Endothelial cell of umbilical vein (primary cell): ENCODE data around the gene LYRM4. TPM values are rescaled to one million over a fixed set of nuclear protein-coding genes. Genes with fewer than 3 reads are reported as not detected.

ENCODE experiments used
- BruUV-seq: library from RNA; stranded (reverse); fragments of 400-500 nt; replicated peaks from 2 replicates; lab custom pipeline; 2021; lab: Mats Ljungman, UMichigan
- CTCF ChIA-PET: fragments of 300-600, 350-600 bp; sonication (Branson Sonifier 250); formaldehyde crosslinking; loops from one replicate; lab custom pipeline; 2021; ENCODE audit warnings: antibody characterized with exemption, inconsistent platforms; lab: Charles Lee
- POLR2A ChIA-PET: fragments of 300-600, 350-600 bp; sonication (Branson Sonifier 250); formaldehyde crosslinking; loops from one replicate; lab custom pipeline; 2021; ENCODE audit warnings: antibody characterized with exemption, inconsistent platforms; lab: Charles Lee
- DNase-seq: peaks from one replicate; pipeline ENCODE4 v3.0.0-alpha.2; 2011; ENCODE audit warnings: low read depth, low spot score
- FAIRE-seq: peaks from 2 replicates; lab custom pipeline; 2011; peaks lifted over from hg19 to GRCh38; lab: Jason Lieb, UNC
- H2AFZ ChIP-seq: 2 replicates; pipeline ENCODE4 v1.6.0; 2012; ENCODE audit warnings: low read depth, low read length, control low read depth, inconsistent platforms
- H3K27ac ChIP-seq: 2 replicates; pipeline ENCODE4 v1.5.1; 2011; ENCODE audit warnings: low read depth, mild to moderate bottlenecking, control low read depth, low read length, moderate library complexity; ENCODE audit not compliant: insufficient read depth
- H3K27me3 ChIP-seq, 2 experiments: 2 replicates each; pipeline versions ENCODE4 v1.6.0 to v1.6.1; 2011; ENCODE audit warnings: low read length in 2 of 2, mixed read lengths in 1 of 2; ENCODE audit not compliant: control insufficient read depth in 2 of 2, insufficient read depth in 2 of 2
- H3K36me3 ChIP-seq, 2 experiments: 2 replicates in 1 of 2; 3 replicates in 1 of 2; pipeline ENCODE4 v1.5.1; 2011; ENCODE audit warnings: low read length in 2 of 2, mild to moderate bottlenecking in 1 of 2, moderate library complexity in 1 of 2; ENCODE audit not compliant: control insufficient read depth in 2 of 2, insufficient read depth in 2 of 2; ENCODE audit errors: extremely low read depth in 1 of 2
- H3K4me1 ChIP-seq: 3 replicates; pipeline ENCODE4 v1.5.1; 2011; ENCODE audit warnings: mild to moderate bottlenecking, low read length; ENCODE audit not compliant: control insufficient read depth, insufficient read depth; ENCODE audit errors: extremely low read depth
- H3K4me2 ChIP-seq: 2 replicates; pipeline ENCODE4 v1.6.1; 2011; ENCODE audit warnings: low read length, control low read depth, mixed read lengths; ENCODE audit not compliant: insufficient read depth
- H3K4me3 ChIP-seq, 3 experiments: fragments of 200-600 bp in 1 of 3; sonication (generic), shearing (Covaris generic) in 1 of 3; replicated peaks in 1 of 3; 2 replicates each; pipeline ENCODE4 v1.5.1; 2011 to 2016; ENCODE audit warnings: control low read depth in 3 of 3, low read length in 3 of 3, mild to moderate bottlenecking in 2 of 3, inconsistent platforms in 1 of 3, low read depth in 1 of 3, moderate library complexity in 1 of 3; ENCODE audit not compliant: insufficient read depth in 1 of 3
- H3K79me2 ChIP-seq: 2 replicates; pipeline ENCODE4 v1.6.0; 2012; ENCODE audit warnings: low read length, inconsistent platforms; ENCODE audit not compliant: control insufficient read depth, insufficient read depth
- H3K9ac ChIP-seq: replicated peaks from 2 replicates; pipeline ENCODE3; 2011; ENCODE audit warnings: low read length, control low read depth; ENCODE audit not compliant: insufficient read depth; ENCODE audit errors: extremely low read depth
- H3K9me1 ChIP-seq: replicated peaks from 3 replicates; pipeline ENCODE4 v1.6.0; 2011; ENCODE audit warnings: mild to moderate bottlenecking, low read length; ENCODE audit not compliant: control insufficient read depth, insufficient read depth; ENCODE audit errors: extremely low read depth
- H3K9me3 ChIP-seq: replicated peaks from 2 replicates; pipeline ENCODE4 v1.5.1; 2012; ENCODE audit warnings: low read length, inconsistent platforms; ENCODE audit not compliant: control insufficient read depth, insufficient read depth
- H4K20me1 ChIP-seq: replicated peaks from 2 replicates; pipeline ENCODE3; 2011; ENCODE audit warnings: mild to moderate bottlenecking, low read length; ENCODE audit not compliant: control insufficient read depth, insufficient read depth; ENCODE audit errors: extremely low read depth
- CTCF ChIP-seq, 2 donors: IDR thresholded peaks; 1 replicate in 1 of 2; 2 replicates in 1 of 2; pipeline ENCODE4 v1.5.1; 2011; ENCODE audit warnings: low read length in 2 of 2, mild to moderate bottlenecking in 2 of 2, moderate library complexity in 2 of 2, control low read depth in 1 of 2, inconsistent platforms in 1 of 2, low read depth in 1 of 2; ENCODE audit not compliant: insufficient read depth in 1 of 2; ENCODE audit errors: extremely low read depth in 1 of 2
- EZH2 ChIP-seq: IDR thresholded peaks from 2 replicates; pipeline ENCODE4 v1.6.1; 2012; ENCODE audit warnings: borderline replicate concordance, low read depth, mild to moderate bottlenecking, moderate library complexity, low read length, inconsistent platforms; ENCODE audit not compliant: severe bottlenecking
- FOS ChIP-seq: IDR thresholded peaks from 2 replicates; pipeline ENCODE4 v1.6.1; 2011; ENCODE audit warnings: mild to moderate bottlenecking, low read length, moderate library complexity, borderline replicate concordance; ENCODE audit not compliant: insufficient read depth
- GATA2 ChIP-seq: IDR thresholded peaks from 2 replicates; pipeline ENCODE4 v1.7.0; 2011; ENCODE audit warnings: low read depth, mild to moderate bottlenecking, moderate library complexity, mixed read lengths, low read length; ENCODE audit not compliant: insufficient read length, insufficient read depth
- JUN ChIP-seq: IDR thresholded peaks from 2 replicates; pipeline ENCODE4 v1.6.1; 2011; ENCODE audit warnings: borderline replicate concordance, low read depth; ENCODE audit not compliant: insufficient read length, insufficient read depth
- MAX ChIP-seq: IDR thresholded peaks from 2 replicates; pipeline ENCODE4 v1.6.1; 2011; ENCODE audit not compliant: insufficient read depth, insufficient read length
- MYC ChIP-seq: IDR thresholded peaks from one replicate; pipeline ENCODE4 v1.6.1; 2011; ENCODE audit warnings: mild to moderate bottlenecking, low read depth, low read length
- POLR2A ChIP-seq: IDR thresholded peaks from 2 replicates; pipeline ENCODE4 v1.6.1; 2012; ENCODE audit warnings: low read depth, mild to moderate bottlenecking, control low read depth, low read length
- POLR2AphosphoS5 ChIP-seq: IDR thresholded peaks from 2 replicates; pipeline ENCODE4 v1.6.1; 2012; ENCODE audit warnings: low read depth, mild to moderate bottlenecking, control low read depth, low read length, moderate library complexity; ENCODE audit not compliant: insufficient read depth
- dilution Hi-C: fragments of 300-500 bp; cut with MboI; formaldehyde crosslinking; loops from one replicate; pipeline ENCODE4 v1.15.0; 2019; ENCODE audit warnings: low sequenced_read_pairs; ENCODE audit not compliant: extremely low pct_ligation_motif_present
- intact Hi-C: fragments of 100-400 bp; cut with micrococcal nuclease; formaldehyde crosslinking; loops from one replicate; pipeline ENCODE4 v1.10.0; 2022
- polyA plus RNA-seq, 4 experiments: library from polyadenylated mRNA; depleted of rRNA in 3 of 4; stranded (reverse) in 3 of 4; unstranded in 1 of 4; fragments of >200 nt; gene quantifications; 2 replicates each; pipeline versions ENCODE4 v1.2.1 to v1.2.3, GENCODE V29; 2011 to 2012; ENCODE audit warnings: missing spikeins in 1 of 4
- total RNA-seq: library from RNA; stranded (reverse); gene quantifications from 2 replicates; pipeline ENCODE4 v1.2.3, GENCODE V29; 2021

The LYRM4 gene
- total and polyA plus RNA-seq, 2 donors (not counting 3 experiments of a cell fraction or from before 2014, with no cell fraction given): 39.5 to 44.0 TPM

GRCh38 chr6:5241252-5241651, 19.5 kb downstream of the LYRM4 start:
- Histone ChIP-seq H4K20me1 (no peaks in the 10 kb centered on the region), H3K27me3 (no peaks in the 10 kb centered on the region), H3K27ac (no peak overlapping the region), H3K36me3 (peaks cover 0 to 2% of the 10 kb centered on the region in 2 experiments), H3K9me3 (no peaks in the 10 kb centered on the region), H3K9me1 (no peaks in the 10 kb centered on the region), H3K9ac (no peak overlapping the region), H3K79me2 (peaks cover 6% of the 10 kb centered on the region), H3K4me2 (no peak overlapping the region), H3K4me3 (no peak overlapping the region), H2AFZ (no peak overlapping the region), H3K4me1 (no peaks in the 10 kb centered on the region)
- intact Hi-C loops: no loop called here
- no peak for TF ChIP-seq GATA2
- no peak for TF ChIP-seq EZH2
- no peak for TF ChIP-seq MAX
- no peak for TF ChIP-seq POLR2A
- TF ChIP-seq MYC: no peak
- TF ChIP-seq JUN: no peak
- no peak for TF ChIP-seq CTCF (IDR thresholded peaks at IDR 0.05; ENCODE audit: extremely low read depth in 1 of 2, insufficient read depth in 1 of 2, low read depth in 1 of 2, low read length in 2 of 2)
- no peak for TF ChIP-seq FOS
- TF ChIP-seq POLR2AphosphoS5: no peak
- DNase-seq (no peak), FAIRE-seq (no peak)
- ChIA-PET CTCF (no interaction called here), POLR2A (no interaction called here)
- BruUV-seq: no TSS peak
- dilution Hi-C loops: no loop called here
